Testis (tissue), 2 donors: ENCODE results near the gene SLC17A9.

ENCODE experiments used
- CTCF ChIP-seq, 3 experiments: fragments of 450-650 bp in 2 of 3; fragments of 200-600 bp in 1 of 3; sonication (generic) in 1 of 3; IDR thresholded peaks; one replicate each; pipeline ENCODE4 v1.5.1; 2016 to 2019; ENCODE audit warnings: antibody characterized with exemption in 3 of 3, mild to moderate bottlenecking in 2 of 3, moderate library complexity in 1 of 3
- POLR2A ChIP-seq: fragments of 450-650 bp; IDR thresholded peaks from one replicate; pipeline ENCODE4 v1.6.1; 2017; ENCODE audit warnings: antibody characterized with exemption, mild to moderate bottlenecking, moderate library complexity

GRCh38 chr20:62953839-62954703 lies 1.6 kb downstream of the SLC17A9 start:
- TF ChIP-seq POLR2A (no peak), CTCF (IDR thresholded peaks at IDR 0.05) (no peak)
